GM10266 (cell line): ENCODE results near the gene CORO2B.

Source experiments
- DNase-seq: peaks from one replicate; pipeline ENCODE4 v3.0.0; 2012; ENCODE audit errors: extremely low spot score
- CTCF ChIP-seq: IDR thresholded peaks from 2 replicates; pipeline ENCODE4 v1.5.1; 2012; ENCODE audit warnings: mild to moderate bottlenecking, low read depth; ENCODE audit not compliant: control insufficient read depth, insufficient read depth; ENCODE audit errors: missing control alignments

CORO2B gene

GRCh38 chr15:68631601-68632051 is 52.8 kb downstream of the CORO2B start:
- DNase-seq, result no peak
- no peak for TF ChIP-seq CTCF

DNA sequence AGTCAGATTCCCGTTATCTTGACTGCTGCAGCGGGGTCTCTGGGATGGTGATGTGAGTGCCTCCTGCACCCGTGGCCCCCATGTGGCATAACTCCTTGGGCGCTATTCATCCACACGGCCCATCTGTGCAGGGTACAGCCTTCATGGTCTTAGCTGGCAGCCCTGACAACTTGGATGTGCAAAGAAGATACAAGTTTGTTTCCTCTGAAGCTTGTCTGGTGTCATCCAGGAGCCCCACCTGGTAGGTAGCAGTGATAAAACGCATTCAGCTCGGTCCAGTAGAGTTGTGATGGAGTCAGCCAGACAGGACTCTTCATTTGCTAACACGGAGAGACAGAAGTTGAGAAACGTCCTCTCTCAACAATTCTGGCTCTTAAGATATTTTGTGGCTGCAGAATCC is 53.3 kb downstream of the CORO2B start:
- TF ChIP-seq CTCF, result no peak
- DNase-seq, result no peak

GRCh38 chr15:68633231-68634121 is 54.7 kb downstream of the CORO2B start:
- no peak for DNase-seq
- no peak for TF ChIP-seq CTCF

GRCh38 chr15:68634122-68634482 is 55.3 kb downstream of the CORO2B start:
- TF ChIP-seq CTCF, result no peak
- no peak for DNase-seq

GRCh38 chr15:68634531-68634930 is 55.7 kb downstream of the CORO2B start:
- no peak for TF ChIP-seq CTCF
- no peak for DNase-seq

DNA sequence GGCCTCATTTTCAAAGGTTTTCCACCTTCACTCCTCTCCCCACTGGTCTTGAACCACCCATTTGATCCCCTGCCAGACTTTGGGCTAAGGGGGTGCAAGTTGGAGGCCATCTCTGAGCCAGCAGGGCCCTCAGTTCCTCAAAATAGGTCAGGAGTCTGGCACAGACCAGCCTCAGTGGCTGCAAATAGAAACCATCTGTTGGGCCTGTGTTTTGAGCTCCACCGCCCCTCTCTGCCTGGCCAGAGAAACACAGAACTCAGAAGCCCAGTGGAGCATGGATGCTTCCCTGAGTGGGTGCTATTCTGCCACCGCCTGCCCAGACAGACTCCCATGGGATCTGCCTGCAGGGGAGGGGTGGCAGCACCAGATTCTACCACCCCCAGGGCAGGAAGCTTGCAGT is 56.3 kb downstream of the CORO2B start:
- TF ChIP-seq CTCF, result no peak
- DNase-seq, result no peak

- TF ChIP-seq CTCF, result no peak
- no peak for DNase-seq
These were observed 57.5 kb downstream of the CORO2B start for GRCh38 chr15:68636256-68636655.
